Ovary (tissue), 9 donors: ENCODE results near the gene PPP4R1. TPM values are rescaled to one million over a fixed set of nuclear protein-coding genes. Genes with fewer than 3 reads are reported as not detected.

Experiments used
- DNase-seq, 5 donors: peaks; one replicate each; pipeline ENCODE4 v3.0.0-alpha.2; 2019 to 2020
- H3K27ac ChIP-seq, 2 donors: fragments of 200-600 bp; one replicate each; pipeline versions ENCODE4 v1.5.1 to v1.8.0; 2019 to 2022
- H3K27me3 ChIP-seq: fragments of 200-600 bp; one replicate; pipeline ENCODE4 v1.8.0; 2022
- H3K36me3 ChIP-seq: fragments of 200-600 bp; sonication (generic); one replicate; pipeline ENCODE4 v1.5.1; 2019
- H3K4me1 ChIP-seq: one replicate; pipeline ENCODE4 v1.8.1; 2013; ENCODE audit warnings: mild to moderate bottlenecking, moderate library complexity; ENCODE audit not compliant: insufficient read depth
- H3K4me3 ChIP-seq: fragments of 200-600 bp; sonication (generic); one replicate; pipeline ENCODE4 v1.5.1; 2017
- H3K9me3 ChIP-seq, 2 donors: fragments of 200-600 bp in 1 of 2; sonication (generic) in 1 of 2; one replicate each; pipeline versions ENCODE4 v1.5.1 to v1.8.1; 2013 to 2019; ENCODE audit warnings: mild to moderate bottlenecking in 1 of 2, moderate library complexity in 1 of 2
- CTCF ChIP-seq, 3 donors: fragments of 450-650 bp in 2 of 3; fragments of 200-600 bp in 1 of 3; IDR thresholded peaks; one replicate each; pipeline versions ENCODE4 v1.5.1 to v1.8.0; 2016 to 2022; ENCODE audit warnings: antibody characterized with exemption in 3 of 3, mild to moderate bottlenecking in 1 of 3
- EP300 ChIP-seq: sonication (generic); formaldehyde crosslinking; IDR thresholded peaks from one replicate; pipeline ENCODE4 v1.6.1; 2017; ENCODE audit warnings: antibody characterized with exemption
- POLR2A ChIP-seq: fragments of 450-650 bp; IDR thresholded peaks from one replicate; pipeline ENCODE4 v1.6.1; 2017; ENCODE audit warnings: antibody characterized with exemption, mild to moderate bottlenecking, moderate library complexity
- WGBS, 3 donors: extraction: QIAGEN DNeasy Blood & Tissue Kit in 1 of 3; methylation state at CpG; one replicate each; pipeline versions ENCODE4 v1.1.5 to v1.1.7; 2013 to 2017; 5-methylcytosine and 5-hydroxymethylcytosine counted together
- intact Hi-C, 4 donors: fragments of 100-400 bp; cut with DNase I; formaldehyde crosslinking; loops; one replicate each; pipeline versions ENCODE4 v1.11.0 to v1.15.1; 2022 to 2023
- polyA plus RNA-seq, 2 donors: library from polyadenylated mRNA; stranded (reverse); fragments of 200-250 nt in 1 of 2; fragments of 350-450 nt in 1 of 2; fragmentation: Illumina TruSeq in 1 of 2; extraction: RNeasy Lipid Tissue Mini Kit (QIAGEN cat#74804) in 1 of 2; gene quantifications; one replicate each; pipeline ENCODE4 v1.2.3, GENCODE V29; 2013 to 2014
- total RNA-seq, 7 donors: library from RNA; depleted of rRNA in 2 of 7; stranded (reverse); fragments of >200 nt in 2 of 7; fragmentation: NEBNext Ultra II Directional in 3 of 7; extraction: Animal tissue kit (Norgen Biotek cat#: 25700) in 3 of 7; gene quantifications; one replicate each; pipeline versions ENCODE4 v1.1.0 to v1.2.4, GENCODE V29; 2016 to 2023
- donor health status: DM: no; HTN: no; CAD: no; lungs with moderate emphysema.
- donor health status: DM: no; HTN: no; CAD: no.
- donor health status: Bipolar disorder and iron deficiency.
- donor health status: DM: yes; HTN: yes; CAD: no.
- donor health status: DM: no; HTN: no; CAD: no.
- donor health status: DM: yes; HTN: yes; CAD: no.

Gene PPP4R1
- total and polyA plus RNA-seq, 9 donors = 31.4 to 128 (median 107) TPM

- no peaks in the 10 kb centered on the region for H3K9me3 ChIP-seq
- no peaks in the 10 kb centered on the region for H3K36me3 ChIP-seq
- H3K27me3 ChIP-seq = no peaks in the 10 kb centered on the region
- TF ChIP-seq EP300 (no peak), CTCF (IDR thresholded peaks at IDR 0.05) (no peak)
- DNase-seq = no peak
- intact Hi-C loops = no loop called here
- no peaks in the 10 kb centered on the region for H3K4me1 ChIP-seq
- H3K27ac ChIP-seq = no peak overlapping the region
- H3K4me3 ChIP-seq = no peak overlapping the region
Observed at GRCh38 chr18:9578306-9578705, 36.1 kb downstream of the PPP4R1 start.

DNA sequence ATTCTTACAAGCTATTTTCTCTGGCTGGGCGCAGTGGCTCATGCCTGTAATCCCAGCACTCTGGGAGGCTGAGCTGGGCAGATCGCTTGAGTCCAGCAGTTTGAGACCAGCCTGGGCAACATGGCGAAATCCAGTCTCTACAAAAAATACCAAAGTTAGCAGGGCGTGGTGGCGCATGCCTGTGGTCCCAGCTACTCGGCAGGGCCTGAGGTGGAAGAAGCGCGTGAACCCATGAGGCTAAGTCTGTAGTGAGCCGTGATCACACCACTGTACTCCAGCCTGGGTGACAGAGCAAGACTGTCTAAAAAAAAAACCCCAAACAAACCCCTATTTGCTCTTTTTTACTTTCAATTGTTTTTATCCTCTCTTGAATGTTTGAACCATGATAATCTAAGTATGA, 37.0 kb downstream of the PPP4R1 start:
- WGBS, 3 donors = 95 to 97% (median 96%) methylated on average over 9 of the region's 9 CpGs

DNA sequence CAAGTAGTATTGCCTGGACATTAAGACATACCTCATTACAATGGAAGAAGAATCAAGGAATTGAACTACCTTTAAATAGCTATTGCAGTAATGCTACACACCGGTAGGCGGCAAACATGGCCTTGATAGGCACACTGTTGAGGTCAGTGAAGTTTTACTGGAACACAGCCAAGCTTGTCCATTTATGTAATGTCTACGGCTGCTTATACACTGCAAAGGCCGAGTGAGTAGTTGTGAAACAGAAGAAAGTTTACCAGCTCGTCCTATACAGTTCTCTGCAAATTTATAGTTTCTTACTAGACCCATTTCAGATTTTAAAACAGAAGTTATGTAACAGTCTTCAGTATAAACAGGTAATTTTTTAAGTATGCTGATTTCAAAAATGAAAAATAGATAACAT, 38.8 kb downstream of the PPP4R1 start:
- no peak overlapping the region for H3K4me3 ChIP-seq
- WGBS, 3 donors = 4 to 7% (median 4%) methylated on average over 5 of the region's 5 CpGs
- peak; percentile 57 to 84 (median 70) for TF ChIP-seq CTCF (IDR thresholded peaks at IDR 0.05)
- TF ChIP-seq EP300 = no peak
- H3K36me3 ChIP-seq = no peaks in the 10 kb centered on the region
- DNase-seq = peak; percentile 50 to 81 (median 60)
- H3K27ac ChIP-seq = no peak overlapping the region
- no peaks in the 10 kb centered on the region for H3K9me3 ChIP-seq
- no peaks in the 10 kb centered on the region for H3K27me3 ChIP-seq
- intact Hi-C loops = no loop called here
- no peaks in the 10 kb centered on the region for H3K4me1 ChIP-seq

More for the DNA sequence above, 37.0 kb downstream of the PPP4R1 start:
- intact Hi-C loops = no loop called here
- TF ChIP-seq EP300 (no peak), CTCF (IDR thresholded peaks at IDR 0.05) (no peak), POLR2A (no peak)
- H3K27me3 ChIP-seq = no peaks in the 10 kb centered on the region
- DNase-seq = no peak
- H3K36me3 ChIP-seq = no peaks in the 10 kb centered on the region
- no peak overlapping the region for H3K4me3 ChIP-seq
- H3K27ac ChIP-seq = no peak overlapping the region
- H3K4me1 ChIP-seq = no peaks in the 10 kb centered on the region
- H3K9me3 ChIP-seq = no peaks in the 10 kb centered on the region

DNA sequence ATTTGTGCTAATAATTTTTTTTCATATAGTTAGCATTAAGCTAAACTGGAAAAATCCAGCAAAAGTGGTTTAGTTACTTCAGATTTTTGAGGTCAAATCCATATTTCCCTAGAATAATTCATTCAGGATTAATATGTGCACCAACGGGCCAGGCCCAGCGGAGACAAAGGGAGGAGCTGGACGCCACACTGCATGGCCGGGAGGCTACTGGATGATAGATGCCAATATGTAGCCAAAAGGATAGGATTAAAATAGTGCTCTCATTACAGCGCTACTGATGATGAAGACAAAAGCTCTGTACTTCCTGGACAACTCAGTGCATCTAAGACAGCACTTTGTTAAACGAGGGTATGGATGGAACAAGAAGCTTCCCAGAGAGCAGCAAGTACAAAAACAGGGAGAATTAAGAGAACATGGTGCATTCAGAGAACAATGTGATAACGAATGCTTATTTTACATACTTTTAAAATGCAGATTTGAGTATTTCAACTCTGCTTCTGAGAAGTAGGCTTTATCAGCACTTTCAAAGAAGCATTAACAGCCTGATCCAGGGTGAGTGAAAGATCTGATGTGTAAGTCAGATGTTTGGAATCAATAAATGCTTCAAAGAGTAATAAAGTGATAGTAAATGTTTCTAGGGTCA, 39.8 kb downstream of the PPP4R1 start:
- Histone ChIP-seq H3K36me3 (no peaks in the 10 kb centered on the region), H3K27me3 (no peaks in the 10 kb centered on the region), H3K27ac (no peak overlapping the region), H3K9me3 (no peaks in the 10 kb centered on the region), H3K4me1 (no peaks in the 10 kb centered on the region), H3K4me3 (no peak overlapping the region)
- DNase-seq = no peak
- intact Hi-C loops = no loop called here
- WGBS, 3 donors = 77 to 89% (median 87%) methylated on average over 7 of the region's 7 CpGs
- TF ChIP-seq EP300 = no peak
- no peak for TF ChIP-seq CTCF (IDR thresholded peaks at IDR 0.05)
